ENCODE measurements around the gene ECT2.

DNA sequence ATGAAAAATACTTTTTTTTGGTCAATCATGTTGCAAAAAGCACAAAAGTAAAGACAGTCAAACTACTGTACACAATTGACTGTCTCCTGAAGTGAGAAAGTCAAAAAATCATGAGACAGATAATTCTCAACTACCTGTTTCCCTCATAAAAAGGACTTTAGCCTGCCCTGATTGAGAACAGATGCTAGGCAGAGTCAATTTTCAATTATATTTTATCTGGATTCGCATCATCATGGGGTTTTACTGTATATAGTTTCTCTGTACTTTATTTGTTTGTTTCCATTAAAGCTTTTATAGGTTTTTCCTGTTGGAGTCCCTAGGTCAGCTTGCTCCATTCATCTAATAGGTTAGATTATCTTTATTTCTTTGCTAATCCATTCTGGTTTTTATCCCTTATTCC is 53.8 kb downstream of the ECT2 start:
- TF ChIP-seq POLR2A (IDR thresholded peaks at IDR 0.05), result no peak
- TF ChIP-seq, protein P1, sequence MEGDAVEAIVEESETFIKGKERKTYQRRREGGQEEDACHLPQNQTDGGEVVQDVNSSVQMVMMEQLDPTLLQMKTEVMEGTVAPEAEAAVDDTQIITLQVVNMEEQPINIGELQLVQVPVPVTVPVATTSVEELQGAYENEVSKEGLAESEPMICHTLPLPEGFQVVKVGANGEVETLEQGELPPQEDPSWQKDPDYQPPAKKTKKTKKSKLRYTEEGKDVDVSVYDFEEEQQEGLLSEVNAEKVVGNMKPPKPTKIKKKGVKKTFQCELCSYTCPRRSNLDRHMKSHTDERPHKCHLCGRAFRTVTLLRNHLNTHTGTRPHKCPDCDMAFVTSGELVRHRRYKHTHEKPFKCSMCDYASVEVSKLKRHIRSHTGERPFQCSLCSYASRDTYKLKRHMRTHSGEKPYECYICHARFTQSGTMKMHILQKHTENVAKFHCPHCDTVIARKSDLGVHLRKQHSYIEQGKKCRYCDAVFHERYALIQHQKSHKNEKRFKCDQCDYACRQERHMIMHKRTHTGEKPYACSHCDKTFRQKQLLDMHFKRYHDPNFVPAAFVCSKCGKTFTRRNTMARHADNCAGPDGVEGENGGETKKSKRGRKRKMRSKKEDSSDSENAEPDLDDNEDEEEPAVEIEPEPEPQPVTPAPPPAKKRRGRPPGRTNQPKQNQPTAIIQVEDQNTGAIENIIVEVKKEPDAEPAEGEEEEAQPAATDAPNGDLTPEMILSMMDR (IDR thresholded peaks at IDR 0.05), result no peak
- TF ChIP-seq POLR2AphosphoS5 (IDR thresholded peaks at IDR 0.05), result no peak
